SU-DHL-6 (cell line): ENCODE measurements around the gene RBM19.

Source experiments
- EZH2phosphoT487 ChIP-seq: fragments of 200-600 bp; sonication (generic), shearing (Covaris generic); conservative IDR thresholded peaks from 2 replicates; pipeline ENCODE4 v1.6.1; 2018; ENCODE audit warnings: mild to moderate bottlenecking, antibody characterized with exemption, low read length, moderate library complexity, mixed read lengths
- TF ChIP-seq, protein P1 (sequence below): fragments of 200-600 bp; sonication (generic); IDR thresholded peaks from one replicate; pipeline ENCODE4 v1.5.1; 2017; ENCODE audit warnings: antibody characterized with exemption, mild to moderate bottlenecking, low read length, moderate library complexity; ENCODE audit not compliant: insufficient read depth, poor library complexity, severe bottlenecking

DNA sequence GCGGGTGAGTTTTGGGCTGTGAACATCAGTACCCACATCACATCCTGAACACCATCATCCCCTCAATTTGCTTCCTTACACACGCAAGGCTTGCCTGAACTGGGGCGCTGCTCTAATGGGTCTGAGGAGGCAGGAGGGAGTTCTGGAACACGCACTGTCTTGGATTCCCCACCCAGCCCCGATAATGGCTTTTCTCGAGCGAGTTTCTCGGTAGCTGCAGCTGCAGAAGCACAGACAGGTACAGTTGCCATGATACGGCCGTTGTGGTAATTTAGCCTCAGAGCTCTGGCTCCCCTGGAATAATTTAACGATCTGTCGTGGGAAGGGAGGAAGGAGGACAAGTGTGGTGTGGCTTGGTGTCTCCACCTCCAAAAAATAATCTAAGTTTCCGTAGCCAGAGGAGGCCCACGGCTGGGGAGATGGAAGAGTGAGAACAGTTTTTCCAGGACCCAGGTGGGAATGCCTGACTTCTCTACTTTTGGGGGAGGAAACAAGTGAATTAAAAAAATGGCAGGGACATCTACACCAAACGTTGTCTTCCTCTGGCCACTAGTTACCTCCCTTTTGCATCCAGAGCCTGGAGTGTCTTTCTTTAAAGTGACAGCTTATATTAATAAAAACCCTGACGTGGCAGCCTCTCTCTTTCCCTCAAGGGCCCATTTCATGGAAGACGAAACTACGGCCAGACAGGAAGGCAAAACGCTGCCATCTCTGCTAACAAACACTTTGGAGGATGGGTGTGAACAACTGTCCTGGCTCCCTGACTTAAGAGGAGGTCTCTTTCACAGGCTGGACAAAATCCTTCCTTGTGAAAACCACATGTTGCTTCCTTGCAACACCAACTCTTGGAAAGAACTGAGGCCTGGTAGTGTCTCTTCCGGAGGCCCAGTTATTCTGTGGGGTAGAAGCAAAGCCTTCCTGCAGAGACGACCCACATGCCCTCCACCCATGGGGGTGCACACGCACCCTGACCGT is 84.8 kb downstream of the RBM19 start:
- TF ChIP-seq, protein P1, sequence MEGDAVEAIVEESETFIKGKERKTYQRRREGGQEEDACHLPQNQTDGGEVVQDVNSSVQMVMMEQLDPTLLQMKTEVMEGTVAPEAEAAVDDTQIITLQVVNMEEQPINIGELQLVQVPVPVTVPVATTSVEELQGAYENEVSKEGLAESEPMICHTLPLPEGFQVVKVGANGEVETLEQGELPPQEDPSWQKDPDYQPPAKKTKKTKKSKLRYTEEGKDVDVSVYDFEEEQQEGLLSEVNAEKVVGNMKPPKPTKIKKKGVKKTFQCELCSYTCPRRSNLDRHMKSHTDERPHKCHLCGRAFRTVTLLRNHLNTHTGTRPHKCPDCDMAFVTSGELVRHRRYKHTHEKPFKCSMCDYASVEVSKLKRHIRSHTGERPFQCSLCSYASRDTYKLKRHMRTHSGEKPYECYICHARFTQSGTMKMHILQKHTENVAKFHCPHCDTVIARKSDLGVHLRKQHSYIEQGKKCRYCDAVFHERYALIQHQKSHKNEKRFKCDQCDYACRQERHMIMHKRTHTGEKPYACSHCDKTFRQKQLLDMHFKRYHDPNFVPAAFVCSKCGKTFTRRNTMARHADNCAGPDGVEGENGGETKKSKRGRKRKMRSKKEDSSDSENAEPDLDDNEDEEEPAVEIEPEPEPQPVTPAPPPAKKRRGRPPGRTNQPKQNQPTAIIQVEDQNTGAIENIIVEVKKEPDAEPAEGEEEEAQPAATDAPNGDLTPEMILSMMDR, result no peak
- TF ChIP-seq EZH2phosphoT487, result no peak
